ENCODE measurements around the gene HSD17B2. TPM values are rescaled to one million over a fixed set of nuclear protein-coding genes. Genes with fewer than 3 reads are reported as not detected.

Gene HSD17B2
- total RNA-seq, 1 experiment from 2014 or later: 3.1 TPM

- Histone ChIP-seq H3K9me3 (ENCODE audit: low read length) (no peaks in the 10 kb centered on the region), H3K27ac (ENCODE audit: low read length) (peak overlapping the region; percentile 72), H3K79me2 (ENCODE audit: low read length) (no peaks in the 10 kb centered on the region), H3K4me1 (ENCODE audit: insufficient read depth, low read length) (peaks cover 34% of the 10 kb centered on the region), H4K20me1 (ENCODE audit: low read length) (no peaks in the 10 kb centered on the region), H3K9ac (ENCODE audit: low read length) (peak overlapping the region; percentile 26; the same call in 1 of the 2 replicates), H2AFZ (ENCODE audit: low read length) (no peak overlapping the region), H3K36me3 (ENCODE audit: low read depth, low read length) (no peaks in the 10 kb centered on the region), H3K9me2 (replicated peaks; ENCODE audit: low read length) (no peaks in the 10 kb centered on the region), H3K27me3 (ENCODE audit: low read length) (no peaks in the 10 kb centered on the region), H3K4me3 (ENCODE audit: low read length) (no peak overlapping the region), H3K4me2 (ENCODE audit: low read length) (peak overlapping the region; percentile 72), H3F3A (ENCODE audit: low read length, unreplicated experiment) (no peaks in the 10 kb centered on the region)
- intact Hi-C loops (cut with micrococcal nuclease): loop anchor here (5.0 to 10.0 kb wide), 2 partner anchors 139 kb away; partner anchors contain the start of gene MPHOSPH6
- no TSS peak for BruUV-seq (replicated peaks)
- TF ChIP-seq EZH2 (IDR thresholded peaks at IDR 0.05; ENCODE audit: low read length, unreplicated experiment) (no peak), EZH2phosphoT487 (IDR thresholded peaks at IDR 0.05; ENCODE audit: borderline replicate concordance, low read length) (no peak), CTCF (conservative IDR thresholded peaks at IDR 0.05; ENCODE audit: low read depth, low read length) (no peak)
- CTCF ChIA-PET: no interaction called here
- DNase-seq (peak; percentile 62), ATAC-seq (peak; percentile 59)
- POLR2A ChIA-PET (ENCODE audit: unreplicated experiment): no interaction called here
Observed at GRCh38 chr16:82033683-82034300, 1.3 kb upstream of the HSD17B2 start.

GRCh38 chr16:82037251-82037650 is 2.2 kb downstream of the HSD17B2 start:
- Histone ChIP-seq H4K20me1 (ENCODE audit: low read length) (no peaks in the 10 kb centered on the region), H3K9me3 (ENCODE audit: low read length) (no peaks in the 10 kb centered on the region), H3K9ac (ENCODE audit: low read length) (no peak overlapping the region), H3K9me2 (replicated peaks; ENCODE audit: low read length) (no peaks in the 10 kb centered on the region), H3K79me2 (ENCODE audit: low read length) (no peaks in the 10 kb centered on the region), H3K27ac (ENCODE audit: low read length) (no peak overlapping the region), H3K4me2 (ENCODE audit: low read length) (no peak overlapping the region), H3K4me3 (ENCODE audit: low read length) (no peak overlapping the region), H3F3A (ENCODE audit: low read length, unreplicated experiment) (no peaks in the 10 kb centered on the region), H3K27me3 (ENCODE audit: low read length) (no peaks in the 10 kb centered on the region), H2AFZ (ENCODE audit: low read length) (no peak overlapping the region), H3K36me3 (ENCODE audit: low read depth, low read length) (no peaks in the 10 kb centered on the region), H3K4me1 (ENCODE audit: insufficient read depth, low read length) (peaks cover 28% of the 10 kb centered on the region)
- TF ChIP-seq EZH2 (IDR thresholded peaks at IDR 0.05; ENCODE audit: low read length, unreplicated experiment) (no peak), CTCF (conservative IDR thresholded peaks at IDR 0.05; ENCODE audit: low read depth, low read length) (no peak), EZH2phosphoT487 (IDR thresholded peaks at IDR 0.05; ENCODE audit: borderline replicate concordance, low read length) (no peak)
- ChIA-PET CTCF (interaction anchor here (0.6 kb wide), 1 partner anchor 25 kb away, joined by 6 read pairs; no protein-coding TSS in a partner anchor), POLR2A (ENCODE audit: unreplicated experiment) (no interaction called here)
- intact Hi-C loops (cut with micrococcal nuclease): loop anchor here (10.0 kb wide), 1 partner anchor 142 kb away; no protein-coding TSS in a partner anchor
- no TSS peak for BruUV-seq (replicated peaks)
- DNase-seq (no peak), ATAC-seq (no peak)

GRCh38 chr16:82037666-82038065 is 2.6 kb downstream of the HSD17B2 start:
- no peaks in the 10 kb centered on the region for H4K20me1 ChIP-seq (ENCODE audit: low read length)
- H3K36me3 ChIP-seq (ENCODE audit: low read depth, low read length): no peaks in the 10 kb centered on the region
- POLR2A ChIA-PET (ENCODE audit: unreplicated experiment): no interaction called here
- CTCF ChIA-PET: no interaction called here
- DNase-seq (no peak), ATAC-seq (no peak)
- H3K27me3 ChIP-seq (ENCODE audit: low read length): no peaks in the 10 kb centered on the region
- TF ChIP-seq CTCF (conservative IDR thresholded peaks at IDR 0.05; ENCODE audit: low read depth, low read length): no peak
- TF ChIP-seq EZH2phosphoT487 (IDR thresholded peaks at IDR 0.05; ENCODE audit: borderline replicate concordance, low read length): no peak
- no peak for TF ChIP-seq EZH2 (IDR thresholded peaks at IDR 0.05; ENCODE audit: low read length, unreplicated experiment)
- H3K4me2 ChIP-seq (ENCODE audit: low read length): no peak overlapping the region
- H3K9me3 ChIP-seq (ENCODE audit: low read length): no peaks in the 10 kb centered on the region
- no peaks in the 10 kb centered on the region for H3K79me2 ChIP-seq (ENCODE audit: low read length)
- H2AFZ ChIP-seq (ENCODE audit: low read length): no peak overlapping the region
- H3K4me1 ChIP-seq (ENCODE audit: insufficient read depth, low read length): peaks cover 28% of the 10 kb centered on the region
- H3F3A ChIP-seq (ENCODE audit: low read length, unreplicated experiment): no peaks in the 10 kb centered on the region
- H3K4me3 ChIP-seq (ENCODE audit: low read length): no peak overlapping the region
- H3K9me2 ChIP-seq (replicated peaks; ENCODE audit: low read length): no peaks in the 10 kb centered on the region
- H3K9ac ChIP-seq (ENCODE audit: low read length): no peak overlapping the region
- intact Hi-C loops (cut with micrococcal nuclease): loop anchor here (10.0 kb wide), 1 partner anchor 143 kb away; no protein-coding TSS in a partner anchor
- no peak overlapping the region for H3K27ac ChIP-seq (ENCODE audit: low read length)
- BruUV-seq (replicated peaks): no TSS peak
